GM12878 (cell line): ENCODE results near the gene NAV2. TPM values are rescaled to one million over a fixed set of nuclear protein-coding genes. Genes with fewer than 3 reads are reported as not detected.

Source experiments
- ATAC-seq: fragments of 200-7000 bp; cut with Tn5 transposase; 3 replicates; pipeline ENCODE4 v1.9.1; 2020; ENCODE audit warnings: mild to moderate bottlenecking, moderate library complexity
- BruUV-seq: library from RNA; stranded (reverse); fragments of 400-500 nt; replicated peaks from 2 replicates; lab custom pipeline; 2021; lab: Mats Ljungman, UMichigan
- CTCF ChIA-PET: fragments of 300-600 bp; sonication (Branson Sonifier 250); formaldehyde crosslinking; extraction: SDS; loops from one replicate; lab custom pipeline; 2021; ENCODE audit warnings: inconsistent platforms; lab: Yijun Ruan, JAX
- POLR2A ChIA-PET: fragments of 350-600 bp; formaldehyde crosslinking; extraction: SDS; loops from one replicate; lab custom pipeline; 2021; ENCODE audit warnings: inconsistent platforms; lab: Charles Lee
- RAD21 ChIA-PET: fragments of 300-600 bp; sonication (Branson Sonifier 250); formaldehyde crosslinking; loops from one replicate; lab custom pipeline; 2023; ENCODE audit warnings: antibody characterized with exemption; ENCODE audit not compliant: unreplicated experiment; lab: Charles Lee
- SMC1A ChIA-PET: fragments of 300-600 bp; sonication (Branson Sonifier 250); formaldehyde crosslinking; loops from one replicate; lab custom pipeline; 2023; ENCODE audit not compliant: unreplicated experiment, uncharacterized antibody; lab: Charles Lee
- DNase-seq: peaks from one replicate; pipeline ENCODE4 v3.0.0-alpha.2; 2011; ENCODE audit warnings: low read depth, low spot score
- FAIRE-seq: peaks from 3 replicates; lab custom pipeline; 2011; peaks lifted over from hg19 to GRCh38; lab: Jason Lieb, UNC
- H2AFZ ChIP-seq: 2 replicates; pipeline ENCODE4 v1.6.0; 2011; ENCODE audit warnings: low read depth, low read length, control low read depth; ENCODE audit not compliant: control insufficient read depth
- H3K27ac ChIP-seq: 2 replicates; pipeline ENCODE4 v1.5.1; 2011; ENCODE audit warnings: control low read depth; ENCODE audit not compliant: control insufficient read depth, insufficient read depth
- H3K27me3 ChIP-seq, 2 experiments: replicated peaks in 1 of 2; 2 replicates each; pipeline versions ENCODE4 v1.6.0 to v1.6.1; 2011; ENCODE audit warnings: low read length in 1 of 2; ENCODE audit not compliant: control insufficient read depth in 2 of 2, insufficient read depth in 2 of 2
- H3K36me3 ChIP-seq, 2 experiments: 2 replicates each; pipeline ENCODE4 v1.5.1; 2011; ENCODE audit warnings: low read length in 1 of 2; ENCODE audit not compliant: control insufficient read depth in 2 of 2, insufficient read depth in 2 of 2
- H3K4me1 ChIP-seq: 2 replicates; pipeline ENCODE4 v1.6.1; 2011; ENCODE audit warnings: mild to moderate bottlenecking, low read length, moderate library complexity, mixed read lengths; ENCODE audit not compliant: control insufficient read depth, insufficient read depth
- H3K4me2 ChIP-seq: 2 replicates; pipeline ENCODE4 v1.6.0; 2011; ENCODE audit warnings: control low read depth; ENCODE audit not compliant: control insufficient read depth, insufficient read depth
- H3K4me3 ChIP-seq: fragments of 200-600 bp; sonication (generic); 2 replicates; pipeline ENCODE4 v1.5.1; 2016
- H3K79me2 ChIP-seq: 2 replicates; pipeline ENCODE4 v1.6.0; 2011; ENCODE audit warnings: low read length; ENCODE audit not compliant: control insufficient read depth, insufficient read depth
- H3K9ac ChIP-seq: 2 replicates; pipeline ENCODE4 v1.8.0; 2011; ENCODE audit warnings: low read length, control low read depth, mixed read lengths; ENCODE audit not compliant: control insufficient read depth, insufficient read depth
- H3K9me3 ChIP-seq: replicated peaks from 3 replicates; pipeline ENCODE4 v1.5.1; 2011; ENCODE audit warnings: mild to moderate bottlenecking, low read length; ENCODE audit not compliant: control insufficient read depth, insufficient read depth
- H4K20me1 ChIP-seq: 2 replicates; pipeline ENCODE4 v1.6.0; 2011; ENCODE audit not compliant: control insufficient read depth, insufficient read depth
- BCLAF1 ChIP-seq: fragments of 450-650 bp; IDR thresholded peaks from 2 replicates; pipeline ENCODE4 v1.6.1; 2017; ENCODE audit warnings: antibody characterized with exemption, mild to moderate bottlenecking, moderate library complexity
- BHLHE40 ChIP-seq, 2 experiments: fragments of 450-650 bp in 1 of 2; IDR thresholded peaks; 2 replicates each; pipeline ENCODE4 v1.6.1; 2011 to 2017; ENCODE audit warnings: low read depth in 2 of 2, borderline replicate concordance in 1 of 2, improper control_type of control experiment in 1 of 2, low read length in 1 of 2, mild to moderate bottlenecking in 1 of 2
- GABPA ChIP-seq: IDR thresholded peaks from 2 replicates; pipeline ENCODE4 v1.6.1; 2014; ENCODE audit warnings: antibody characterized with exemption, low read depth, mild to moderate bottlenecking, inconsistent platforms
- IRF4 ChIP-seq: IDR thresholded peaks from 2 replicates; pipeline ENCODE4 v1.6.1; 2011; ENCODE audit warnings: low read depth, low read length
- MTA3 ChIP-seq: IDR thresholded peaks from 2 replicates; pipeline ENCODE4 v1.6.1; 2012; ENCODE audit warnings: low read length, inconsistent platforms, borderline replicate concordance
- MYC ChIP-seq: IDR thresholded peaks from 2 replicates; pipeline ENCODE4 v1.6.1; 2011; ENCODE audit warnings: mild to moderate bottlenecking, low read length, moderate library complexity, inconsistent platforms; ENCODE audit not compliant: insufficient read depth, insufficient replicate concordance, insufficient read length, severe bottlenecking
- NR2F1 ChIP-seq: fragments of 450-650 bp; conservative IDR thresholded peaks from 2 replicates; pipeline ENCODE4 v1.6.1; 2017; ENCODE audit warnings: mild to moderate bottlenecking
- RAD51 ChIP-seq: fragments of 450-650 bp; IDR thresholded peaks from 2 replicates; pipeline ENCODE4 v1.6.1; 2016; ENCODE audit warnings: moderate library complexity, mild to moderate bottlenecking, inconsistent platforms
- SRF ChIP-seq, 2 experiments: IDR thresholded peaks; 2 replicates each; pipeline ENCODE4 v1.6.1; 2011; ENCODE audit warnings: low read depth in 2 of 2, low read length in 2 of 2, mild to moderate bottlenecking in 1 of 2, moderate library complexity in 1 of 2
- SUZ12 ChIP-seq: fragments of 200-600 bp; sonication (generic); IDR thresholded peaks from one replicate; pipeline ENCODE4 v1.6.1; 2018; ENCODE audit warnings: antibody characterized with exemption, mild to moderate bottlenecking; ENCODE audit not compliant: unreplicated experiment
- TCF12 ChIP-seq: IDR thresholded peaks from 2 replicates; pipeline ENCODE4 v1.6.1; 2011; ENCODE audit warnings: low read depth, mild to moderate bottlenecking, low read length
- YY1 ChIP-seq: IDR thresholded peaks from 2 replicates; pipeline ENCODE4 v1.6.1; 2011; ENCODE audit warnings: low read depth, mild to moderate bottlenecking, low read length
- ZBED1 ChIP-seq: IDR thresholded peaks from 2 replicates; pipeline ENCODE4 v1.6.1; 2016; ENCODE audit warnings: borderline replicate concordance
- WGBS: methylation state at CpG from one replicate; pipeline ENCODE4 v1.1.6; 2016; ENCODE audit warnings: low lambda C conversion rate; ENCODE audit not compliant: insufficient replicate concordance, insufficient coverage; ENCODE audit errors: missing lambda C conversion rate; 5-methylcytosine and 5-hydroxymethylcytosine counted together
- in situ Hi-C: fragments of 300-500 bp; cut with MboI; formaldehyde crosslinking; loops from 9 replicates; pipeline ENCODE4 v1.14.3; 2018; ENCODE audit warnings: mixed read lengths
- intact Hi-C: fragments of 100-400 bp; cut with micrococcal nuclease; formaldehyde crosslinking; loops from one replicate; pipeline ENCODE4 v1.14.2; 2022; ENCODE audit not compliant: unreplicated experiment
- polyA plus RNA-seq, 11 experiments: library from polyadenylated mRNA; depleted of rRNA in 4 of 11; unstranded in 6 of 11; stranded (reverse) in 5 of 11; fragments of >200 nt; fragmentation: Nextera tagmentation in 4 of 11; fragmentation: Illumina TruSeq in 1 of 11; extraction: Ambion mirVana in 4 of 11; extraction: Trizol in 1 of 11; gene quantifications; 1 replicate in 1 of 11; 2 replicates in 10 of 11; pipeline versions ENCODE4 v1.2.1 to v1.2.3, GENCODE V29; 2011 to 2016; ENCODE audit warnings: inconsistent platforms in 2 of 11, missing spikeins in 2 of 11, low read depth in 1 of 11
- total RNA-seq, 4 experiments: library from RNA; depleted of rRNA in 3 of 4; stranded (reverse); fragments of >200 nt in 3 of 4; fragmentation: Illumina TruSeq in 1 of 4; extraction: Trizol in 1 of 4; gene quantifications; 2 replicates each; pipeline versions ENCODE4 v1.2.1 to v1.2.3, GENCODE V29; 2013 to 2021

Gene NAV2
- total and polyA plus RNA-seq, 10 of the 15 experiments (the other 5 are each of a cell fraction or from before 2014, with no cell fraction given) = 0.35 to 6.1 (median 1.1) TPM

DNA sequence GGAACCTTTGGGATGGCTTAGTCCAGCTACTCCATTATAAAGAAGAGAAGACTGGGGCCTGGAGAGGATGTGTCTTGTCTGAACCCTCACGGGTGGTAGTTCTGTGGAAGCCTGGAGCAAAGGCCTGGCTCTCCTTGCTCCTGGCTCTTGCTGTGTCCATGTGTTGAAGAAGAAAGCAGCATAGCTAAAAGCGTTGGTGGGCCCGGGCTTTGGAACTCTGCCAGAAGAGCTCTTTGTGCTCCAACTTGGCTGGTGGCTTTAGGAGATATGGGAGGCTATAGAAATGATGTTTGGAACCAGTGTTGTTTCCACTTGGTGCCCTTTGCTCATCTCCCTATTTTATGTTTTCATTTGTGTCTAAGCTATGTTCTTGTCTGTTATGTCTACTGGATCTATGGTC, 316.6 kb downstream of the NAV2 start:
- ChIA-PET SMC1A (interaction anchor here (1.5 kb wide), 1 partner anchor 9 kb away, joined by 3 read pairs; no protein-coding TSS in a partner anchor), POLR2A (no interaction called here), RAD21 (no interaction called here), CTCF (interaction anchor here (0.6 to 1.1 kb wide), 3 partner anchors 14 to 123 kb away, joined by 3 read pairs; no protein-coding TSS in a partner anchor)
- intact Hi-C loops (no loop called here), in situ Hi-C loops (no loop called here)
- Histone ChIP-seq H3K79me2 (no peaks in the 10 kb centered on the region), H3K4me2 (no peak overlapping the region), H3K27ac (no peak overlapping the region), H2AFZ (no peak overlapping the region), H3K36me3 (no peaks in the 10 kb centered on the region), H3K4me1 (no peaks in the 10 kb centered on the region), H3K27me3 (peaks cover 0 to 4% of the 10 kb centered on the region in 2 experiments; a peak in 3 of 4 replicates), H4K20me1 (no peaks in the 10 kb centered on the region), H3K9ac (no peak overlapping the region), H3K9me3 (no peaks in the 10 kb centered on the region), H3K4me3 (no peak overlapping the region)
- no peak for ATAC-seq
- 16% methylated on average over 3 of the region's 3 CpGs for WGBS
- no peak for DNase-seq
- BruUV-seq = no TSS peak
- FAIRE-seq = no peak
- no peak for TF ChIP-seq MTA3
- no peak for TF ChIP-seq YY1
- TF ChIP-seq NR2F1 = no peak
- no peak for TF ChIP-seq GABPA
- no peak for TF ChIP-seq SRF (IDR thresholded peaks at IDR 0.05; ENCODE audit: low read depth in 2 of 2, low read length in 2 of 2)
- no peak for TF ChIP-seq BHLHE40 (IDR thresholded peaks at IDR 0.05; ENCODE audit: borderline replicate concordance in 1 of 2, low read depth in 2 of 2, low read length in 1 of 2)
- no peak for TF ChIP-seq BCLAF1
- no peak for TF ChIP-seq RAD51
- TF ChIP-seq ZBED1 = no peak
- TF ChIP-seq TCF12 = no peak
- TF ChIP-seq IRF4 = no peak
- TF ChIP-seq SUZ12 = no peak
- TF ChIP-seq MYC = no peak
